Measurements from ENCODE around the gene DNAH3.
"Not testable (repeated sequence)": the region's sequence is repeated elsewhere in the genome, so short reads cannot be mapped to it uniquely, and the experiment has no call there.

The DNAH3 gene

GRCh38 chr16:20938426-20938825, 212.2 kb downstream of the DNAH3 start:
- DNase-seq (ENCODE audit: low read depth, low spot score), result no peak
- Histone ChIP-seq H3K27ac (no peak overlapping the region), H3K9me3 (ENCODE audit: low read depth, low read length) (no peaks in the 10 kb centered on the region), H3K9ac (ENCODE audit: insufficient read length) (no peak overlapping the region), H3K4me3 (no peak overlapping the region), H3K36me3 (ENCODE audit: insufficient read depth, low read length) (no peaks in the 10 kb centered on the region)
- TF ChIP-seq FOXP2 (optimal IDR thresholded peaks at IDR 0.05; ENCODE audit: control extremely low read depth, extremely low read length, insufficient read depth) (no peak), EZH2 (IDR thresholded peaks at IDR 0.05) (no peak), POLR2AphosphoS5 (IDR thresholded peaks at IDR 0.05; ENCODE audit: borderline replicate concordance, low read depth, low read length) (no peak)

DNA sequence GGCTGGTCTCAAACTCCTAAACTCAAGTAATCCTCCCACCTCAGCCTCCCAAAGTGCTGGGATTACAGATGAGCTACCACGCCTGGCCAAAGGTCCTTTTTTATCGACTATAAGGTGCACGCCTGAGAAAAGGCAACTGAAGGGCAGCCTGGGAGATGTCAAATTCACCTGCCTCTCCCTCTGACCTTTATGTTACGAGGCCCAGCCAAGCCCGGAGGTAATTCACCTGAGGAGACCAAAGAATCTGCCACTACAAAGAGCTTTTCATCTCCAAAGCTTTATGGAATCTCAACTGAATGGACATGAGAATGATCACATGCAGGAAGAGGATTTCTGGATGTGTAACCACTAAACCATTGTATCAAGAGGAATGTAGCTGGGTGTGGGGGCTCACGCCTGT, 212.9 kb downstream of the DNAH3 start:
- Histone ChIP-seq H3K4me3 (no peak overlapping the region), H3K27ac (no peak overlapping the region), H3K36me3 (ENCODE audit: insufficient read depth, low read length) (no peaks in the 10 kb centered on the region), H3K9ac (ENCODE audit: insufficient read length) (no peak overlapping the region), H3K9me3 (ENCODE audit: low read depth, low read length) (no peaks in the 10 kb centered on the region)
- TF ChIP-seq POLR2AphosphoS5 (IDR thresholded peaks at IDR 0.05; ENCODE audit: borderline replicate concordance, low read depth, low read length) (no peak), EZH2 (IDR thresholded peaks at IDR 0.05) (no peak), FOXP2 (optimal IDR thresholded peaks at IDR 0.05; ENCODE audit: control extremely low read depth, extremely low read length, insufficient read depth) (no peak)
- no peak for DNase-seq (ENCODE audit: low read depth, low spot score)

GRCh38 chr16:20933589-20933988, 217.1 kb downstream of the DNAH3 start:
- Histone ChIP-seq H3K9ac (ENCODE audit: insufficient read length) (no peak overlapping the region), H3K9me3 (ENCODE audit: low read depth, low read length) (no peaks in the 10 kb centered on the region), H3K4me3 (no peak overlapping the region), H3K27ac (no peak overlapping the region), H3K36me3 (ENCODE audit: insufficient read depth, low read length) (no peaks in the 10 kb centered on the region)
- TF ChIP-seq FOXP2 (optimal IDR thresholded peaks at IDR 0.05; ENCODE audit: control extremely low read depth, extremely low read length, insufficient read depth) (no peak), EZH2 (IDR thresholded peaks at IDR 0.05) (no peak), POLR2AphosphoS5 (IDR thresholded peaks at IDR 0.05; ENCODE audit: borderline replicate concordance, low read depth, low read length) (no peak)
- DNase-seq (ENCODE audit: low read depth, low spot score), result no peak

- H3K9ac ChIP-seq (ENCODE audit: insufficient read length), result no peak overlapping the region
- H3K27ac ChIP-seq, result no peak overlapping the region
- H3K4me3 ChIP-seq, result no peak overlapping the region
- no peak for DNase-seq (ENCODE audit: low read depth, low spot score)
- H3K36me3 ChIP-seq (ENCODE audit: insufficient read depth, low read length), result no peaks in the 10 kb centered on the region
- no peaks in the 10 kb centered on the region for H3K9me3 ChIP-seq (ENCODE audit: low read depth, low read length)
- TF ChIP-seq EZH2 (IDR thresholded peaks at IDR 0.05) (no peak), POLR2AphosphoS5 (IDR thresholded peaks at IDR 0.05; ENCODE audit: borderline replicate concordance, low read depth, low read length) (no peak), FOXP2 (optimal IDR thresholded peaks at IDR 0.05; ENCODE audit: control extremely low read depth, extremely low read length, insufficient read depth) (no peak)
These were observed 219.5 kb downstream of the DNAH3 start for GRCh38 chr16:20931066-20931600.

- TF ChIP-seq EZH2 (IDR thresholded peaks at IDR 0.05) (no peak), FOXP2 (optimal IDR thresholded peaks at IDR 0.05; ENCODE audit: control extremely low read depth, extremely low read length, insufficient read depth) (no peak), POLR2AphosphoS5 (IDR thresholded peaks at IDR 0.05; ENCODE audit: borderline replicate concordance, low read depth, low read length) (no peak)
- DNase-seq (ENCODE audit: low read depth, low spot score), result no peak
- Histone ChIP-seq H3K9me3 (ENCODE audit: low read depth, low read length) (no peaks in the 10 kb centered on the region), H3K27ac (no peak overlapping the region), H3K36me3 (ENCODE audit: insufficient read depth, low read length) (no peaks in the 10 kb centered on the region), H3K9ac (ENCODE audit: insufficient read length) (no peak overlapping the region), H3K4me3 (no peak overlapping the region)
These were observed 220.3 kb downstream of the DNAH3 start for GRCh38 chr16:20930365-20930690.

GRCh38 chr16:20929676-20930364, 220.8 kb downstream of the DNAH3 start:
- H3K27ac ChIP-seq; H3K4me3 ChIP-seq; DNase-seq (ENCODE audit: low read depth, low spot score); H3K9me3 ChIP-seq (ENCODE audit: low read depth, low read length); H3K36me3 ChIP-seq (ENCODE audit: insufficient read depth, low read length); H3K9ac ChIP-seq (ENCODE audit: insufficient read length): not testable (repeated sequence)

- no peak for DNase-seq (ENCODE audit: low read depth, low spot score)
- no peak overlapping the region for H3K4me3 ChIP-seq
- H3K9ac ChIP-seq (ENCODE audit: insufficient read length), result no peak overlapping the region
- no peaks in the 10 kb centered on the region for H3K36me3 ChIP-seq (ENCODE audit: insufficient read depth, low read length)
- no peak overlapping the region for H3K27ac ChIP-seq
- TF ChIP-seq POLR2AphosphoS5 (IDR thresholded peaks at IDR 0.05; ENCODE audit: borderline replicate concordance, low read depth, low read length) (no peak), EZH2 (IDR thresholded peaks at IDR 0.05) (no peak), FOXP2 (optimal IDR thresholded peaks at IDR 0.05; ENCODE audit: control extremely low read depth, extremely low read length, insufficient read depth) (no peak)
- H3K9me3 ChIP-seq (ENCODE audit: low read depth, low read length), result no peaks in the 10 kb centered on the region
These were observed 221.8 kb downstream of the DNAH3 start for GRCh38 chr16:20928774-20929411.

DNA sequence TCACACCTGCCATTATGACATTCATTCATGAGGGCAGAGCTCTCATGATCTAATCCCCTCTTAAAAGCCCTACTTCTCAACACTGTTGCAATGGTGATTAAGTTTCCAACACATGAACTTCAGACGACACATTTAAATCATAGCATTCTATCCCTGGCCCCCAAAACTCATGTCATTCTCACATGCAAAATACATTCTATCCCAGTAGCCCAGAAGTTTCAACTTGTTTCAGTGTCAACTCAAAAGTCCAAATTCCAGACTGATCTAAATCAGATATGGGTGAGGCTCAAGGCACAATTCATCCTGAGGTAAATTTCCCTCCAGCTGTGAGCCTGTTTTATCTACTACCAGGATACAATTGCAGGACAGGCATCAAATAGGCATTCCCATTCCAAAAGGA, 224.9 kb downstream of the DNAH3 start:
- Histone ChIP-seq H3K4me3 (no peak overlapping the region), H3K9me3 (ENCODE audit: low read depth, low read length) (no peaks in the 10 kb centered on the region), H3K9ac (ENCODE audit: insufficient read length) (no peak overlapping the region), H3K27ac (no peak overlapping the region), H3K36me3 (ENCODE audit: insufficient read depth, low read length) (no peaks in the 10 kb centered on the region)
- no peak for TF ChIP-seq POLR2AphosphoS5 (IDR thresholded peaks at IDR 0.05; ENCODE audit: borderline replicate concordance, low read depth, low read length)
- no peak for TF ChIP-seq FOXP2 (optimal IDR thresholded peaks at IDR 0.05; ENCODE audit: control extremely low read depth, extremely low read length, insufficient read depth)
- TF ChIP-seq EZH2 (IDR thresholded peaks at IDR 0.05), result no peak
- no peak for DNase-seq (ENCODE audit: low read depth, low spot score)

DNA sequence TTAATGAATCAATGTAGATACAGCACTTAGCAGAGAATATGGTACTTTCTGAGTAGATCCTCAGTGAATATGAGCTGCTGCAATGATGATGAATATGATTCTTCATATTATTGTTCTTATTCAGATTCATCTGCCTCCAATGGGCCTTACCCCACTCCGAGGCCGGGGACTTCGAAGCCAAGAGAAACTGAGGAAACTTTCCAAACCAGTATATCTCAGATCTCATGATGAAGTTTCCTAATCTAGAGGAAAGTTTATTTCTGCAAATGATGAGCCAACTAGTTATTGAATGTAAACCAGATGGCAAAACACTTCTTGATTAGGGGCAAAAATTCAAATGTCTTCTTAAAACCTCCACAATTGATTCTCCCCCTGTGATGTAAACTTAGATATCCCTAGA, 226.8 kb downstream of the DNAH3 start:
- Histone ChIP-seq H3K27ac (no peak overlapping the region), H3K9ac (ENCODE audit: insufficient read length) (no peak overlapping the region), H3K4me3 (no peak overlapping the region), H3K36me3 (ENCODE audit: insufficient read depth, low read length) (no peaks in the 10 kb centered on the region), H3K9me3 (ENCODE audit: low read depth, low read length) (no peaks in the 10 kb centered on the region)
- DNase-seq (ENCODE audit: low read depth, low spot score), result no peak
- TF ChIP-seq POLR2AphosphoS5 (IDR thresholded peaks at IDR 0.05; ENCODE audit: borderline replicate concordance, low read depth, low read length) (no peak), FOXP2 (optimal IDR thresholded peaks at IDR 0.05; ENCODE audit: control extremely low read depth, extremely low read length, insufficient read depth) (no peak), EZH2 (IDR thresholded peaks at IDR 0.05) (no peak)

Measured in SK-N-MC (cell line).